ENCODE data around the gene RIMBP2. TPM values are rescaled to one million over a fixed set of nuclear protein-coding genes. Genes with fewer than 3 reads are reported as not detected.
"Not testable (repeated sequence)": the region's sequence is repeated elsewhere in the genome, so short reads cannot be mapped to it uniquely, and the experiment has no call there.

Gene RIMBP2
- total RNA-seq, 4 donors from 2014 or later, result 0.83 to 1.8 (median 1.4) TPM

DNA sequence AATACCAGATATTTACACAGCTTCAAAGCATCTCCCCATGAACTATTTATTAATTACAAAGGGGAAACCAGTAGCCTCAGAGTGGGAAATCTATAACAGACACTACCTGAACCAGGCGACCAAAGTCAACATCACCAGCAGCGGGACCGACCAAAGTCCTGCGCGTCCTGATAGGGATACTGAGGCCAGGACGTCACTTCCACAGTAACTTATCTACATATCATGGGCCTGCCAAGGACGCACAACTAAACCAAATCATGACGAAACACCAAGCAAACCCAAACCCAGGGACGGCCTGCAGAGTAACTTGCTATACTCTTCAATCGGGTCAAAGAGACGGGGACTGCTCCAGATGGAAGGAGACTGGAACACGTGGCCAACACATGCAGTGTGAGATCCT, 26.0 kb upstream of the RIMBP2 start:
- no peak for DNase-seq (ENCODE audit: extremely low spot score)
- TF ChIP-seq, protein P1, sequence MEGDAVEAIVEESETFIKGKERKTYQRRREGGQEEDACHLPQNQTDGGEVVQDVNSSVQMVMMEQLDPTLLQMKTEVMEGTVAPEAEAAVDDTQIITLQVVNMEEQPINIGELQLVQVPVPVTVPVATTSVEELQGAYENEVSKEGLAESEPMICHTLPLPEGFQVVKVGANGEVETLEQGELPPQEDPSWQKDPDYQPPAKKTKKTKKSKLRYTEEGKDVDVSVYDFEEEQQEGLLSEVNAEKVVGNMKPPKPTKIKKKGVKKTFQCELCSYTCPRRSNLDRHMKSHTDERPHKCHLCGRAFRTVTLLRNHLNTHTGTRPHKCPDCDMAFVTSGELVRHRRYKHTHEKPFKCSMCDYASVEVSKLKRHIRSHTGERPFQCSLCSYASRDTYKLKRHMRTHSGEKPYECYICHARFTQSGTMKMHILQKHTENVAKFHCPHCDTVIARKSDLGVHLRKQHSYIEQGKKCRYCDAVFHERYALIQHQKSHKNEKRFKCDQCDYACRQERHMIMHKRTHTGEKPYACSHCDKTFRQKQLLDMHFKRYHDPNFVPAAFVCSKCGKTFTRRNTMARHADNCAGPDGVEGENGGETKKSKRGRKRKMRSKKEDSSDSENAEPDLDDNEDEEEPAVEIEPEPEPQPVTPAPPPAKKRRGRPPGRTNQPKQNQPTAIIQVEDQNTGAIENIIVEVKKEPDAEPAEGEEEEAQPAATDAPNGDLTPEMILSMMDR (IDR thresholded peaks at IDR 0.05), result no peak
- TF ChIP-seq POLR2A (IDR thresholded peaks at IDR 0.05; ENCODE audit: low read depth) (no peak), POLR2AphosphoS5 (IDR thresholded peaks at IDR 0.05) (no peak), EP300 (IDR thresholded peaks at IDR 0.05) (no peak)
- Histone ChIP-seq H3K27me3 (peaks cover 0 to 41% (median 4%) of the 10 kb centered on the region in 4 donors), H3K27ac (replicated peaks in 1 of 4) (no peak overlapping the region), H3K36me3 (no peaks in the 10 kb centered on the region), H3K4me1 (no peaks in the 10 kb centered on the region), H3K9me3 (peaks cover 0 to 9% (median 5%) of the 10 kb centered on the region in 4 donors), H3K4me3 (no peak overlapping the region)
- intact Hi-C loops (cut with DNase I), result loop anchor here (10.0 kb wide), 1 partner anchor 457 kb away; no protein-coding TSS in a partner anchor
- WGBS, result 85% methylated on average over 12 of the region's 12 CpGs

DNA sequence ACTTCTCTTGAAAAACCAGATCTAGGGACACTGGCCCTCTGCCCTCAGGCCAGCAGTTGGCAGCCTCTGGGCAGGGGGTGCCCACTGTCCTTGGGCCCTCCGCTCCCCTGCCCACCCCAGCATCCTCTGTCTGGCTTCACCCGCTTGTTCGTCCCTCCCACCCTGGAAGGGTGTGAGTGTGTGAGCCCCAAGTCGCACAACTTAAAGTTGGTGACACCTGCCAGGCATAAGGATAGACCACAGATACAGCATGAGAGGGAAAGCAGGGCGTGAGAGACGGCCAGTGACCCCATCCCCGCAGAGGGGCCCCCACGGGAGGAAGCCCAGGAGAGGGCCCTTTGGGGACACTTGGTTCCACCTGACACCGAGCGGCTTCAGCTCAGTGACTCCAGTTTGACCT, 23.5 kb upstream of the RIMBP2 start:
- no peak overlapping the region for H3K4me3 ChIP-seq
- peaks cover 0 to 45% (median 4%) of the 10 kb centered on the region in 4 donors for H3K27me3 ChIP-seq
- no peak overlapping the region for H3K27ac ChIP-seq (replicated peaks in 1 of 4)
- no peaks in the 10 kb centered on the region for H3K4me1 ChIP-seq
- intact Hi-C loops (cut with DNase I), result no loop called here
- H3K36me3 ChIP-seq, result no peaks in the 10 kb centered on the region
- H3K9me3 ChIP-seq, result peaks cover 0 to 9% (median 5%) of the 10 kb centered on the region in 4 donors
- WGBS, result 83% methylated on average over 10 of the region's 10 CpGs
- no peak for TF ChIP-seq POLR2A (IDR thresholded peaks at IDR 0.05; ENCODE audit: low read depth)
- TF ChIP-seq, protein P1 (IDR thresholded peaks at IDR 0.05), result no peak
- TF ChIP-seq EP300 (IDR thresholded peaks at IDR 0.05), result no peak
- no peak for TF ChIP-seq POLR2AphosphoS5 (IDR thresholded peaks at IDR 0.05)
- no peak for DNase-seq (ENCODE audit: extremely low spot score)

DNA sequence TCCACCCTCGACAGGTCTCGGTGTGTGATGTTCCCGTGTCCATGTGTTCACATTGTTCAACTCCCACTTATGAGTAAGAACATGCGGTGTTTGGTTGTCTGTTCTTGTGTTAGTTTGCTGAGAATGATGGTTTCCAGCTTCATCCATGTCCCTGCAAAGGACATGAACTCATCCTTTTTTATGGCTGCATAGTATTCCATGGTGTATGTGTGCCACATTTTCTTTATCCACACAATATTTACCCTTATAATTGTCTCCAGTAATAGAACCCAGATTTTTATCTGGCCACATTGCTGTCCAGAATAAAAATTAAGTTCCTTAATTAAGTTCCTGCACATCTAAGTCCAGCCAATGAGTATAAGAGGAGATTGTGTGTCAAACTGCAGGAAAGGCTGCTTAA, 22.3 kb upstream of the RIMBP2 start:
- H3K36me3 ChIP-seq; H3K9me3 ChIP-seq; H3K4me3 ChIP-seq; H3K27ac ChIP-seq (replicated peaks in 1 of 4); DNase-seq (ENCODE audit: extremely low spot score); intact Hi-C loops (cut with DNase I); H3K4me1 ChIP-seq: not testable (repeated sequence)
- 97% methylated on average over 4 of the region's 4 CpGs for WGBS
- H3K27me3 ChIP-seq, result peaks cover 0 to 54% (median 4%) of the 10 kb centered on the region in 4 donors

DNA sequence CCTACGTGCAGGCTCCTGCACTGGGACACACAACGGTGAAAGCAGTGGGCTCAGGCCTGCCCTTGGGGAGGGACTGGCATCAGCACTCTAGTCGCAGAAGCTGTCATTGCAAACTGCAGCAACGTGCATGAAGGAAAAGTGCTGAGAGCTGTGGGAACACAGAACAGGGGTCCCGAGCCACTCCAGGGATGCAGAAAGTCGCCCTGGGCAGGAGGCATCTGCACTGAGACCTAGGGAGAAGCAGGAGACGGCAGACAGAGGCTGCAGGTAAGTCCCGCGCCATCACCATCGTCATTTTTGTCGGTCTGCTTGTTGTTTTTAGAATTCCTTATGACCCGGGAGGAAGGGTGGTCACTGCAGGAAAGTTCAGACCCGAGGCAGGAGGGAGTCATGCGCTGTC, 21.6 kb upstream of the RIMBP2 start:
- H3K36me3 ChIP-seq, result no peaks in the 10 kb centered on the region
- H3K27me3 ChIP-seq, result peaks cover 0 to 58% (median 4%) of the 10 kb centered on the region in 4 donors
- intact Hi-C loops (cut with DNase I), result no loop called here
- H3K4me3 ChIP-seq, result no peak overlapping the region
- no peak overlapping the region for H3K27ac ChIP-seq (replicated peaks in 1 of 4)
- H3K4me1 ChIP-seq, result no peaks in the 10 kb centered on the region
- TF ChIP-seq POLR2A (IDR thresholded peaks at IDR 0.05; ENCODE audit: low read depth) (no peak), POLR2AphosphoS5 (IDR thresholded peaks at IDR 0.05) (no peak), EP300 (IDR thresholded peaks at IDR 0.05) (no peak)
- TF ChIP-seq, protein P1 (IDR thresholded peaks at IDR 0.05), result no peak
- 32% methylated on average over 14 of the region's 14 CpGs for WGBS
- no peak for DNase-seq (ENCODE audit: extremely low spot score)
- H3K9me3 ChIP-seq, result peaks cover 0 to 7% (median 5%) of the 10 kb centered on the region in 4 donors

DNA sequence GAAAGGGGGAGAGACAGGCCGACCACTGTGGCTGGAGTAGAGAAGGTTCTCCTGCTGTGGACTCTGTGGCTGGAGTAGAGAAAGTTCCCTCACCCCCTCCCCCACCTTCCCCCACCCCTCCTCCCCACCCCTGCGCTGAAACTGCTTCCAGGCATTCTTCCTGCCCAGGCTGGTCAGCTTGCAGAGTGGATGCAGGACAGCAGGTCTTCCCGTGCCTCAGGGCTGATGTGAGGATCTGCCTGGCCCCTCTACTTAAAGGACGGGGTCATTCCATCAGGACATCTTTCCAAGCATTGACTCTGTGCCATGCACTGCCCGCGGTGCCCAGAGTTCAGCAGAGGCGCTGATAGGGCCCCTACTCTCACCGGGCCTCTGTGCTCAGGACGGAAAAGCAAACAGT, 13.2 kb upstream of the RIMBP2 start:
- WGBS, result 44% methylated on average over 8 of the region's 9 CpGs
- H3K36me3 ChIP-seq, result no peaks in the 10 kb centered on the region
- peaks cover 0 to 12% (median 3%) of the 10 kb centered on the region in 4 donors for H3K9me3 ChIP-seq
- intact Hi-C loops (cut with DNase I), result no loop called here
- no peaks in the 10 kb centered on the region for H3K4me1 ChIP-seq
- H3K4me3 ChIP-seq, result no peak overlapping the region
- no peak for DNase-seq (ENCODE audit: extremely low spot score)
- H3K27me3 ChIP-seq, result peaks cover 0 to 43% (median 0%) of the 10 kb centered on the region in 4 donors
- TF ChIP-seq, protein P1 (IDR thresholded peaks at IDR 0.05), result no peak
- no peak for TF ChIP-seq EP300 (IDR thresholded peaks at IDR 0.05)
- TF ChIP-seq POLR2A (IDR thresholded peaks at IDR 0.05; ENCODE audit: low read depth), result no peak
- no peak for TF ChIP-seq POLR2AphosphoS5 (IDR thresholded peaks at IDR 0.05)
- H3K27ac ChIP-seq (replicated peaks in 1 of 4), result no peak overlapping the region
